HG03439 (cell line): Measurements from ENCODE around the gene PRR35.

Source experiments
- ATAC-seq: cut with Tn5 transposase; IDR thresholded peaks from one replicate; pipeline ENCODE4 v1.9.1; 2021; ENCODE audit warnings: mild to moderate bottlenecking, moderate library complexity; ENCODE audit not compliant: unreplicated experiment

Gene PRR35

DNA sequence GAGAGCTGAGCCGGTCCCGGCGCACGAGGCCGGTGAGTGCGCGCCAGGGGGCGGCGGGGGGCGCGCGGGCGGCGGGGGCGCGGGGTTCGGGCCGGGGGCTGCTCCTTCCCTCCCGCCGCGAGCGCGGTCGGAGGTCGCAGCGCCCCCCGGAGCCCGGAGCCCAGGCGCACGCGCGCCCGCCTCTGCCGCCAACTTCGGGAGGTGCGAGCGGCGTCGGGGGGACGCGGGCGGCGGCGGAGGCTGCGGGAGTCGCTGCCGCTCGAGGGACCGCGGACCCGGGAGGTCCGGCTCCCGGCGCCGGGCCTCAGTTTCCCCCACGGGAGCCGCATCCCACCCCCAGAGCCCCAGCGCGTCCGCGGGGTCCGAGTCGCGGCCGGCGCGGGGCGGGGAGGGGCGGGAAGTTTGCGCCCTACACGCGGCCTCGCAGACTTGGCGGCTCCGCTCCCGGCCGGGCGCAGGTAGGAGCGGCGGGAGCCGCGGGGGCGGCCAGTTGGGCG lies at the start of gene PRR35:
Gene PRR35, plus strand, starts transcription at position 191 of the 497 bp plus-strand sequence. CDS start 2,901 bp downstream, outside the sequence.
- ATAC-seq, result no peak

DNA sequence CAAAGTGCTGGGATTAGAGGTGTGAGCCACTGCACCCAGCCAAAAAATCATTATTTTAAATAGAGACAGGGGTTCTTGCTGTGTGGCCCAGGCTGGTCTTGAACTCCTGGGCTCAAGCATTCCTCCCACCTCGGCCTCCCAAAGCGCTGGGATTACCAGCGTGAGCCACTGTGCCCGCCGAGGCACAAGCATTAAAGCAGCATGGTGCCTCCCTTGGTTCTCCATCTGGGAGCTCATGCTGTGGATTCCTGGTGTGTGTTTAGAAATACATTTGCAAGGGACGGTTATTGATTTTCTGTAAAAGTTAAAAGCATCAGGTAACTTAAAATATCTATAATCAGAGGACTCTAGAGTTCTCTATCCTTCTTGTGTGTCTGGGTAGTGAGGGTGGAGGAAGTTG lies 47.4 kb upstream of the PRR35 start:
- ATAC-seq, result no peak

DNA sequence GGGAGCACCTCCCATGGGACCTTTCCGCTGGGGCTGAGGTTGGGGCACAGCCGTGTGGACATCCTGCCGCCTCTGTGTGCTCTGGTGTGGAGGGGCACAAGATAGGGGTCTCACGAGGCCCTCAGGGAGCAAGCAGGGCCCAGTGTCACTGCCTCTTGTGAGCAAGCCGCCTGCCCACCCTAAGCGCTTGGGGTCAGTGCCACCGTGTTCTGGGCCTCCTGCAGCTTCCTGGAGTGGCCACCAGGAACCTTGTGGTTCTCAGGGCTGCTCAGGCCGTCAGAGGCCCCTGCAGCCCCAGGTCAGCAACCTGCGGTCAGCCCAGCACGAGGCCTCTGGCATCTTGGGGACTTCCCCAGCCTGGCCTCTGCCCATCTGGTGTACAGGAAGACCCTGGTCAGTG lies 46.2 kb upstream of the PRR35 start:
- ATAC-seq, result no peak

DNA sequence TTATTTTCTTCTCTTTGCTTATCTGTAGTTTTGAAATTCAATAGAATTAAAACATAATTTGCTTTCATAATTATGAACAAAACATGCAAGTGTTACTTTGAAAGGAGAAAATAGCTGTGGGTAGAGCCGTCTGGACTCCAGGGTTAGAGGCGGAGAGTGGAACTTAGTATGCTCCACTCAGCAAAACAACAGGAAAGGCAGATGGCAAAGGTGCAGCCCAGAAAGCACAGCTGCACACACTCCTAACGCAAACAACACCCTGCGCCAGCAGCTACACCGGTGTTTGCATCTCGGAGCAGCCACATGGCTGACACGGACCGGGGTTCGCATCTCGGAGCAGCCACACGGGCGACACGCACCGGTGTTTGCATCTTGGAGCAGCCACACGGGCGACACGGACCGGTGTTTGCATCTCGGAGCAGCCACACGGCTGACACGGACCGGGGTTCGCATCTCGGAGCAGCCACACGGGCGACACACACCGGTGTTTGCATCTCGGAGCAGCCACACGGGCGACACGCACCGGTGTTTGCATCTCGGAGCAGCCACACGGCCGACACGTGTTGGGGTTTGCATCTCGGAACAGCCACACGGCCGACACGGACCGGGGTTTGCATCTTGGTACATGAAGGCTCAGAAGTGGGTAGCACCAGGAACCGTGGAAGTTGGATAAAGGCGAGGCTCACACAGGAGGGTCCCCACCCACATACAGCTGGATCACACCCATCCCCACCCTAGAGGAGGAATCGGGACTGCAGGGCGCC lies 44.8 kb upstream of the PRR35 start:
- ATAC-seq, result no peak

DNA sequence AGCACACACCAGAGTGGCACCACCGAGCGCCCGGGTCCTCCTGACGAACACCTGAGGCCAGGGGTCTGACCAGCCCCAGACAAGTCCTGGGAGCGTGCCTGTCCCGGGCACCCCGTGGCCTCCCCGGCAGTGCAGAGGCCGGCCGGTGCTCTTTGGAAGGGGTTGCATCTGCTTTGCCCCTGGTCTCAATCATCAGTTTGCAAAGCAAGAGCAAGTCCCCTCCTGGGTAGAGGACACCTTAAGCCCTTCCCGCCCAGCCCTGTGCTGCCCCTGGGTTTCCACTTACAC lies 44.3 kb upstream of the PRR35 start:
- ATAC-seq, result no peak

DNA sequence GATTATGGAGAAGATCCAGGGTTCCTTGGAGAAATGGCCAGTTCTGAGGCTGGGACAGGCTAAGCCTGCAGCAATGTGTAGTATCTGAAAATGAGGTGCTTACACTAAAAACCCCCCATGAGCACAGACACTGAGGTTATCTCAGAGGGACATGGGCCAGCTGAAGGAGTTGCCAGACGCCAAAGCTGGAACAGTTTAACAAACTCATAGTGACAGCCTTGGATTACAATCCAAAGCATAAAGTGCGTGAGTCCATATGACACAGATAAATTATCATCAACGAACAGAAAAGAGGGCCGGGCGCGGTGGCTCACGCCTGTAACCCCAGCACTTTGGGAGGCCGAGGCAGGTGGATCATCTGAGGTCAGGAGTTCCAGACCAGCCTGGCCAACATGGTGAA lies 43.9 kb upstream of the PRR35 start:
- ATAC-seq, result no peak

DNA sequence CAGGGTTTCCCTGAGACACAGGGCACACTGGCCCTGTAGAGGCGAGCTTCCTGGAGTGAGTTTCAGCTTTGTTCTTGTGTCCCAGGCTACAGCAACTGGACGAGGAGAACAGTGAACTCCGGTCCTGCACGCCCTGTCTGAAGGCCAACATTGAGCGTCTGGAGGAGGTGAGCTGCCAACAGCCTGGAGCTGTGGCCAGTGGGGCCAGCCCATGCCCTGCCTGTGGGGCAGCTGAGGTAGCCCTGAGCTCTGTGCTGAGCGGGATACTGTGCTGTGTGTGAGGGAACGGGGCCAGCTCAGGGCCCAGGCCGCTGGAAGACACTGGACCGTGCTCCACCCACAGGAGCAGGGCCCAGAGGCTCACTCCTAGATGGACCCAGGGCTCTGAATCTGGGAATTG lies 41.3 kb upstream of the PRR35 start:
- no peak for ATAC-seq

DNA sequence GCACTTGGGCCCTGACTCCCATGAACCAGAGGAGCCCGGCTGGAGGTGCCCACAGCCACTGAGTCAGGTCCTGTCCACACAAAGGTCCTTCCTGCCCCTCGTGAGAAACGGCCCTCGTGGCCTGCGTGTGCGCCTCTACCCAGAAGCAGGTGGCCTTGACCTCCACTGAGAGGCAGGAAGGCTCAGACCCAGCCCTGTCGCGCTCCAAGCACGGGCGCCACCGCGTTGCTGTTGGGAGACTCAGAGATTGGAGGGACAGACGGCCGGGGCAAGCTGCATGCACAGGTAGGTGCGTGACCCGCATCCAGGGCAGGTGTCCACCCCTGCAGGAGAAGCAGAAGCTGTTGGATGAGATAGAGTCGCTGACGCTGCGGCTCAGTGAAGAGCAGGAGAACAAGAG lies 40.8 kb upstream of the PRR35 start:
- no peak for ATAC-seq

DNA sequence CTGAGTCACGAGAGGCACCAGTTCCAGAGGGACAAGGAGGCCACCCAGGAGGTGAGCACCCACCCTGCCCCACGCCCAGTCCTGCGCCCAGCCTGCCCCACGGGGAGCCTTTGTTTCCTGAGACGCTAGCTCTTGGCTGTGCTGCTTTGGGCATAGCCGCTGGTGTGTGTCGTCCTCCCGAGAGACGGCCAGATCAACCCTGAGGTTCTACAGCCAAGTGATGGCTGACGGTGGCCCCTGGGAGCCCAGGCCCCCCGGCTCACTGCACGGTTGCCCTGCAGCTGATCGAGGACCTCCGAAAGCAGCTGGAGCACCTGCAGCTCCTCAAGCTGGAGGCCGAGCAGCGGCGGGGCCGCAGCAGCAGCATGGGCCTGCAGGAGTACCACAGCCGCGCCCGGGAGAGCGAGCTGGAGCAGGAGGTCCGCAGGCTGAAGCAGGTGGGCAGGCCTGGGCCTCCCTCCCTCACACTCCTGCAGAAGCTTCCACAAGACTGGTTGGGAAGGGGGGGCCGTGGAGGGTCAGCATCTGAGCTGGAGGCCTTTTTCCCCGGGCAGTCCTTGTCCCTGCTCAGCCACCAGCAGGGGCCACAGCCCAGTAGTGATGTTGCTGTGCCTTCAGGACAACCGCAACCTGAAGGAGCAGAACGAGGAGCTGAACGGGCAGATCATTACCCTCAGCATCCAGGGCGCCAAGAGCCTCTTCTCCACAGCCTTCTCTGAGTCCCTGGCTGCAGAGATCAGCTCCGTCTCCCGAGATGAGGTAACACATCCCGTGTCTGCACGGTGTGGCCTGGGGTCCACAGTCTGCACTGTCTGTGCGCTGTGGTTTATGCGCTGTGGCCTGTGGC lies 40.1 kb upstream of the PRR35 start:
- no peak for ATAC-seq

DNA sequence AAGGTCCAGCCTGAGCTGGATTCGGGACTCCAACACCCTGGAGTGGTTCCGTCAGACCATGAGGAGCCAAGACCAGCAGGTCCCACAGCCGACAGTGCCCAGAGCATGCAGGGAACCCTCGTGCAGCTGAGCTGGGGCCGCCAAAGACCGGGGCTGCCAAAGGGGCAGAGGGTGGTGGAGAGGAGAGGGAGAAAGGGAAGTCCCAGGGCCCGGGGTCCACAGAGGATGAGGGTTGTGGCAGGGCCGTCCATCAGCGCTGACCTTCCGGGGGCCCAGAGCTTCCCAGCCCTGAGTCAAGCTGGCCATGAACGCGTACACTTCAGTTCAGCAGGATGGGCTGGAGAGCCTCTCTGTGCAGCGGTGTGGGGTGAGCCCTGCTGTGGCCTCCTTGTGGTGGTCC lies 39.3 kb upstream of the PRR35 start:
- no peak for ATAC-seq

DNA sequence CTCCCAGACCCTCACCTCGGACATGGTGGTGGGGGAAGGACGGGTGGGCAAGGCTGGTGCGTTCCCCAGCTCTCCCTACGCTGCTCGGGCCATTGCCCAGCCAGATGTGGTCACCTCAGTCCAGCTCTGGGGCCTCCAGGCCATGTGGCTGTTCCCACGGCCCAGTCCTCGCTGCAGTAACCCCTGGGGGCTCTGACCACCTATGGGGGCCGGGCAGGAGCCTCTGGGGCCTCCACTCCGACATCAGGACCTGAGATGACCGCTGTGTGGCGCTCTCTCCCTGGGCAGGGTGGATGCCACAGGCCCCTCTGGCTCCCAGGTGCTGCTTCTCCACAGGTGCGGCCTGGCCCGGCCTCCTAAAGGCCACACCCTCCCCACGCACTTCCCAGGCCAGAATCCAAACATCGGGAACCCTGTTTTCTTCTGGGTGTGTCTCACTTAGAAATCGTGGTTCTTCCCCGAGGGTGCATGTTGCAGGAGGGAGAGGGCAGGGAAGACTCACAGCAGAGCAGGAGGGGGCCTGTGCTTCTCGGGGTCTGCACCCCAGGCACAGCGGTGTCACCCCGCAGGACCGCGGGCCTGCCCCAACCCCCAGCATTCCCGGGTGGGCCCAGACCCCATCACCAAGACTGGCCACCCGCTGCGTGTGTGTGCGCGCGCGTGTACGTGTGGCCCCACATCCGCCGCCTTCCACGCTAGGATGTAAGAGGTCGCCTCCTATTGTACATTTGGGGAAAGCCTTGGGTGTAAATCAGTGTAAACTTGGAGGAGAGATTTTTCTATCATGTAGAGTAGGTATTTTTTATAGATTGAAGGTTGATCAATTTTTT lies 38.6 kb upstream of the PRR35 start:
- ATAC-seq, result no peak

DNA sequence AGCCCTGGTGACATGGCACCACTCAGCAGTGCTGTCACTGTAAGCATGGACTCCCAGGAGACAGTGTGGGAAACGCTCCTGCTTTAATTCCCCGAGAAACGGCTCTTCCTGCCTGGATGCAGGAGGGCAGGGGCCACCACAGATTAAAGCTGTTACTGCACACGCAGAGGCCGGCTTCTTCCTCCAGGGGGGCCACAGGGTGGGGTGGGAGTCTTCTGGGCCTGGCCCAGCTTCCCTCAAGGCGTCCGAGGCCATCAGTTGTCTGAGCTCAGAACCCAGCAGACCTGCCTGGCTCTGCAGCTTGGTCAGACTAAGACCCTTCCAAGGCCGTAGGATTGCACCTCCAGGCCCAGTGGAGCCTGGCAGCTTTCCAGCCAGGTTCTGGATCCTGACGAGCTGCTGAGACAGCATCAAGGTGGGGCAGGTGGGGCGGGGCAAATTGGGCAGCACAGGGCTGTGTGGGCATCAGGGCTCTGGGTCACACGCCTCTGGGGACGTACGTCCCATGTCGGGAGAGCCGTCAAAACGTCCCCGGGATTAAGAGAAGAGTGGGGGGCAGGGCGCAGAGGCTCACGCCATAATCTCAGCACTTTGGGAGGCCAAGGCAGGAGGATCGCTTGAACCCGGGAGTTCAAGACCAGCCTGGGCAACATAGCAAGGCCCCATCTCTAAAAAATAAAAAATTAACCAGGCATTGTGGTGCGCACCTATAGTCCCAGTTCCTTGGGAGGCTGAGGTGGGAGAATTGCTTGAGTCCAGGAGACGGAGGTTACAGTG lies 37.7 kb upstream of the PRR35 start:
- ATAC-seq, result no peak

DNA sequence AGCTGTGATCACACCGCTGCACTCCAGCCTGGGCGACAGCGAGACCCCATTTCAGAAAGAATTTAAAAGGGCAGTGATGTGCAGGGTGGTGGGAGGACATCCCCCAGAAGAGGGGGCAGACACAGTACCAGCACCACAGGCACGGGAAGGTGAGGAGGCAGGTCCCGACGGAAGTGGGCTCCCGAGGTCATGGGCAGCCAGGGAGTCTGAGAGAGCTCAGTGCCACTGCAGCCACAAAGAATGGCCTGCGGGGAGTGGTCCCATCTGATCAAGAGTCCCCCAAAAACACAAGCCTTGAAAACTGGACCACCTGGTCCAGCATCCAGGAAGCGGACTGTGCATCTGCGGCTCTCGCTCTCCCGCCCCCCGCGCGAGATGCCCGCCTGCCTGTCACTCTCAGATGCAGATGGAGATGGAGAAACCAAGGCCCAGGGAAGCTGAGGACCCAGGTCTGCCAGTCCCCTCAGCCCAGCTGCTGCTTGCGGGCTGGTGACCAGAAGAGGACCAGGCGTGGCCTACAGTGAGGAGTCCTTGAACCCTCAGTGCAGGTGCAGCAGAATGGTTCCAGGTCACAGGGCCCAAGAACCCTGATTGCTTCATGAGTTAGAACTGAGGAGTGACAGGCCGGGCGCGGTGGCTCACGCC lies 37.0 kb upstream of the PRR35 start:
- no peak for ATAC-seq

DNA sequence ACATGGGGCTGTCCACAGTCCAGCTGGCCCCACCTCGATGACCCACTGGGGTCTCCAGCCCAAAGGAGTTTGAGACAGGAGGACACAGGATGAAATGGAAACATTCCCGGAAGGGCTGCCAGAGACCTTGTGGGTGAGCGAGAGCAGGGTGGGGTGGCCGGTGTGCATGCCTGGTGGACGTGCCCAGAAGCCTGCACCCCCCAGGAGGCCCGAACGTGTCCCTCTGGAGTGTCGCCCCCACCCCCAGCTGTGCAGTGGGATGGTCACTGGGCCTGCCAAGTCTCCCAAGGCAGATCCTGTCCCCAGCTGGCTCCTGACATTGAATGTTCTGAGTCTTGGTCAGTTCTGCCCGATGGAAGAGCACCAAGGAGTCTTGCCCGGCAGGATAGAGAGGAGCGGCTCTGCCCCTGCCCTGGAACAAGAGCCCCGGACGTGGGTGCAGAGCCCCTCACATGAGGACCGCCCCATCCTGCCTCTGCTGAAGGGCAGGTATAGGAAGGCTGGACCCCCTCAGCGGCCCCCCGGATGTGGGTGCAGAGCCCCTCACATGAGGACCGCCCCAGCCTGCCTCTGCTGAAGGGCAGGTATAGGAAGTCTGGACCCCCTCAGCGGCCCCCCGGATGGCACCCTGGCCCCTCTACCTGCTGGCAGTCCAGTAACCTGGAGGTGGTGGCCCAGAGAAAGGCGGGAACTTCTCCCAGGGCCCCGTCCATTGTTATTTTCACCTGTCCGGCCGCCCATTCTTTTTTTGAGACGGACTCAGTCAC lies 35.7 kb upstream of the PRR35 start:
- ATAC-seq, result no peak

DNA sequence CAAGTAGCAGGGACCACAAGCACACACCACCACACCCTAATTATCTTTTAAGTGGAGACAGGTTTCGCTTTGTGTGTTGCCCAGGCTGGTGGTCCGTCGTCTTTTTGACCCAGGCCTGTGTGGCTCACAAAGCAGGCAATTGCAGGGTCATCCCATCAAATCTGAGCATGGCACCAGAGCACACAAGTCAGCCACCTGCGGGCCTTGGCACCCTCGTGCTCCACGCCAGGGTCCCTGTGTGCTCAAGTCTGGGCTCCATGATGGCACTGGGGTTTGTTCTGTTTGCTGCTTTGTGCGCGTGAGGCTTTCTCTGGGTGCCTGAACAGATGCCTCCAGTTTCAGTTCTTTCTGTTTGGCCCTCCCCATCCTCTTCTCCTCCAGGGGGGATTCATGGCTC lies 35.1 kb upstream of the PRR35 start:
- no peak for ATAC-seq

DNA sequence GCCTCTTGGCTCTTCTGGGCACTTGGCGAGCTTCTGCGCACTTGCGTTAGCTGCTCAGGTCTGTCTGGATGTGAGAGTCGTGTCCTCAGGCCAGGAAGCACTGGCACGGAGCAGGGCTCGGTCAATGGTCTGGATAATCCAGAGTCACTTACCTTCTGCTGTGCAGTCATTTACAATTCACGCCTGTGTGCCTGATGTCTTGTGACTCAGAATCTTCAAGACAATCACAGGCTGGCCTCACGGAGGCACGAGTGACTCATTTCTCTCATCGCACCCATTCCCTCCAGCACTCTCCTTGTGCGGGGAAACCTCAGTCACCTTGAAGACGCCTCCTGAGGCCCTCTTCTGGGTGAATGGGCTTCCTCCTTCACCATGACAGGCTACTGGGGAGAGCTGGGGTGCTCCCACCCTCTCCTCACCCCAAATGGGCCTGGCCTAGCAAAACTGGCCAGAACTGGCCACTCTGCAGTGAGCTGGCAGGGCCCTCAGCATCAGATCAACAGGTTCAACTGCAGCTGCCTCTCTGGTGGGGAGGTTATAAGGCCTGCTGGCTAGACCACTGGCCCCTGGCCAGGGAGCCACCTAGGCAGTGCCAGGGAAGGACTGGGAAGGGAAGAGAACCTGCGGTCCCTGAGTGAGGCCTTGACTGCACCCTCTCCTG lies 34.5 kb upstream of the PRR35 start:
- no peak for ATAC-seq

DNA sequence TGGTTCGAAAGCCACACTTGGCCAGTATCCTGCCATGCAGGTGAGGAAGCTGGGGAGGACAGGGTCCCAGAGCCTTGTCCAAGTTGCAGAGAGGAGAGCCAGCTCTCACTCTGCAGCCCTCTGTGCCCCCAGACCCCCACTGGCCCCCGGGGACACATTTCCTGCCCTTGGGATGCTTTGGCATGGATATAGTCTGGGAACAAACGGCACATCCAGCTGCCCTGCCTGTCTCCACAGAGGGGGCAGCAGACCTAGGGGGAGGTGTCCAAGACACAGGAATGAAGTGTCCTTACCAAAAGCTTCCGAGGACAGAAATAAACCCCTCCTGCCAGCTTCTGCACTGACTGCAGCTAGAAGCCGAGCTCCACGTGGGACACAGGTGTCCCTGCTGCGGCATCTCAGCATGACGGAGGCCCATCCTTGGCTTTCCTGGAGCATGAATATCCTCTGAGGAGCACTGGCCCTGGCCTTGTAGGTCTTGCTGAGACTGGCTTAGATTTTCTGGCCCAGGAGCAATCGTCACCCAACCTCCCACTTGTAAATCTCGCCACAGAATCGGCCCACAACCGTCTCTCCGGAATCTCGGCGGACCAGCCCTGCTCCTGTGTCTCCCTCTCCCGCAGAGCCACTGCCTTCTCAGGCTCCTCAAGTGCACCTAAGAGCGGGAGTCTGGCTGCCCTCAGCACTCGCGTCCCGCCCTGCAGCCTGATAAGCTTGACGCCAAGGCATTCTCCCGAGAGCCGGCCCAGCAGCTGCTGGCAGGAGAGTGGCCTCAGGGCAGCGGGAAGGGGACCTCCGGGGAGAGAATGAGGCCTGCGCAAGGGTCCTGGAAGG lies 33.8 kb upstream of the PRR35 start:
- ATAC-seq, result no peak
